AG08396 (cell line): ENCODE data around the gene TUBB2B.
"Not testable (repeated sequence)": the region's sequence is repeated elsewhere in the genome, so short reads cannot be mapped to it uniquely, and the experiment has no call there.

Experiments
- DNase-seq: peaks from one replicate; pipeline ENCODE4 v3.0.0; 2012; ENCODE audit warnings: low spot score, mixed read lengths

The TUBB2B gene

GRCh38 chr6:3258201-3258600 lies 30.7 kb upstream of the TUBB2B start:
- DNase-seq: no peak

GRCh38 chr6:3253597-3253961 lies 26.1 kb upstream of the TUBB2B start:
- no peak for DNase-seq

- DNase-seq: no peak
These were observed 25.6 kb upstream of the TUBB2B start for GRCh38 chr6:3252861-3253596.

- DNase-seq: no peak
These were observed 24.9 kb upstream of the TUBB2B start for GRCh38 chr6:3252369-3252768.

- peak; percentile 88 for DNase-seq
These were observed 24.2 kb upstream of the TUBB2B start for GRCh38 chr6:3251462-3252314.

GRCh38 chr6:3250231-3250675 lies 22.8 kb upstream of the TUBB2B start:
- no peak for DNase-seq

DNA sequence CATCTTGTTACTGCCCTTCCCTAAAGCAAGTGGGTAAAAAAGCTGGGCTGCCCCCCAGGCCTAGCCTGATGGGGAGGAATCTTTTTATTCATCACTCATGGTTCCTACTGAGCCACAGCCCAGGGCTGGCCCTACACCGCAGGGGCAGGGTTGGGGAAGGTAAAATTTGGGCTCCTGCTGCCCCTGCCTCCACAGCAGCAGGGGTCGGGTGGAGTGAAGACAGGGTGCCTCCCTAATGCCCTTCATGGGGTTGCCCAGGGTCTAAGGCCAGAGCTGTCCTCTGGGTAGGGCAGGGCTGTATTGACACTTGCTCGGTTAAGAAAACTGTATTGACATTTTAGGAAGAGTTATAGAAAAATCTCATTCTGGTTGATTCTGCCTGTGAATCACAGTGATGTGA lies 22.4 kb upstream of the TUBB2B start:
- DNase-seq: no peak

DNA sequence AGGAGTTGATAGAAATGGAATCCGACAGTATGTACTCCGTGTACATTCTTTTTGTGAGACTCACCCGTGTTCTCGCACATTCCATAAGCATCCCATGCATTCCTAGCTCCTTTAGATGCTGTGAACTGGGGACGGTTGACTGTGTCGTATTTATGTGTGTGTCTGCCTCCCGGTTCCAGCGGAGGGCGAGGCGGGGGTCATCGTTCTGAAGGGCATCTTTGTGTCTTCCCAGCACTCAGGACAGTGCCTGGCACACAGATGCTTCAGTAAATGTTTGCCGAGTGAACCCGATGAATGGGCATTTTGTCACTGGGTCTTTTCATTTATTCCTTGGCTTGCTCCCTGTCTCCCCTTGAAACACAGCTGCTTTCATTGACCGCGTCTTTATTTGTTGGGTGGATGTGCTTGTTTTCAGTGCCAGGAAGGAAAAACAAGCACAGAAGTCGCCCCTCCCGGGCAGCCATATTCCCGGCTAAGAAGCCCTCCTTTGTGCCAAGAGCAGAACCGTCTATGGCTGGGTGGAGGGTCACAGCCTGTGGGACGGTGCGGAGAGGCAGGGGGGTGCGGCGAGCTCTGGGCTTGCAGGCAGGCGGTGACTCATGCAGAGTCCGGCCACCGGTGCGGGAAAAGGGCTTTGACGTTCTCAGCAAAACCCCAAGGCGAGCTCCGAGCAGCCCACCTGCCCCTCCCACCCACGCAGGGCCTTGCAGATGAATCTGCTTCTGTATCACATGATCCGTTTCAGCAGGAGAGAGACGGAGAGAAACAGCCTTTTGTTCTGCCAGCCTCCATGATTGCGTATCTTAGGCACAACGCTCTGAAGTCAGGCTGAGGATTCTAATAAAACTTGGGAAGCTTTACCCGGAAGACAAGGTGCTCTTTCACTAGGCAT lies 20.0 kb upstream of the TUBB2B start:
- DNase-seq: peak; percentile 86

DNA sequence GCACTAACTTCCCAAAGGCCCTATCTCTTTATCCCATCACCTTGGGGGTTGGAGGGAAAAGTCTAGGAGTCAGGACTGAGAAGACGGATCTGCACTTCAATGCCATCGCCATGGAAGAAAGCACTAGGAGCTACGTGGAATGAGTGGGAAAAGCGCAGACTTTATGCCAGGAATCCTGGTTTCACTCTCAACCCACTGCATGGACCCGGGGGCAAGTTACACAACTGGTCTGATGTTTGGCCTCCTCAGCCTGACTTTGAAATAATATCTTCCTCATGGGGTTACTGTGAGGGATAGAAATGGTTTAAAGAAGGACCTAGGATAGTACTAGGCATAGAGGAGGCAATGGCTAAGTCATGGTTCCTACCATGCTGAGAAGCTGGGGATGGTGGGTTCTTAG lies 17.8 kb upstream of the TUBB2B start:
- no peak for DNase-seq

DNA sequence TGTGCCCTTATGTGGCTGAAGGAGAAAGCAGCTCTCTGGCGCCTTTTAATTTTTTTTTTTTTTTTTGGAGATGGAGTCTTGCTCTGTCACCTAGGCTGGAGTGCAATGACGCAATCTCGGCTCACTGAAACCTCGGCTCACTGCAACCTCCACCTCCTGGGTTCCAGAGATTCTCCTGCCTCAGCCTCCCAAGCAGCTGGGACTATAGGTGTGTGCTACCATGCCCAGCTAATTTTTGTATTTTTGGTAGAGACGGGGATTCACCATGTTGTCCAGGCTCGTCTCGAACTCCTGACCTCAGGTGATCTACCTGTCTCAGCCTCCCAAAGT lies 17.3 kb upstream of the TUBB2B start:
- DNase-seq: not testable (repeated sequence)

DNA sequence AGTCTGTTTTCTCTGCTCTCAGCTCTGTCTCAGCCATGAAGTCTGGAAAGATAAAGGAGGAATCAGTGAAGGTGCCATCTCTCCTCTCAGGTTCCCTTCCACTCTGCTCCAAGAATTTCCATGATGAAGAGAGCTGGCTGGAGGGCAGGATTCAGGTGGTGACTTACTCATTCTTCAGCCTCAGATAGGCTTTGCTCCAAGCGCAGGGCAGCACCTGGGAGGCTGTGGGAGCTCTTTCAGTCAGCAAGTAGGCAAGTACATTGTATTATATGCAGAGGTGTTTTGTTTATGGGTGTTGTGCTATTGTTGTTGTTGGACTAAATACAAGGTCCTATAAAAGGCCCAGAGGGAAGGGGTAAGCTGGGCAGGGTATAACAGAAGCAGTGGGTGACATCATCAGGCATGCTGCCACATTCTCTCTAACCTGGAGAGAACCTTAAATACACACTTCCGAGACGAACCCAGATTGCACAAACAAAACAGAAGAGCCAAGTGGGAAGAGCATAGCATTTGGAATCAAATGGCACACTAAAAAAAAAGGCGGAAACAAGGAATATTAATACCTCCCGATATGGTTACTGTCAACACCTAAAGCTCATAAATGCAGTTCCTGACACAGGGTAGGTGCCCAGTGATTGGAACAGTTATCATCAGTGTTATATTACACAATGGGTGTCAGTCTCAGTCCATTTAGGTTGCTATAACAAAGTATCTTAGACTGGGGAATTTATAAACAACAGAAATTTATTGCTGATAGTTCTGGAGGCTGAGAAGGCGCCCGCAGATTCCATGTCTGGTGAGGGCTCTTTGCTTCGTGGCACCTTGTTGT lies 16.8 kb upstream of the TUBB2B start:
- DNase-seq: no peak

DNA sequence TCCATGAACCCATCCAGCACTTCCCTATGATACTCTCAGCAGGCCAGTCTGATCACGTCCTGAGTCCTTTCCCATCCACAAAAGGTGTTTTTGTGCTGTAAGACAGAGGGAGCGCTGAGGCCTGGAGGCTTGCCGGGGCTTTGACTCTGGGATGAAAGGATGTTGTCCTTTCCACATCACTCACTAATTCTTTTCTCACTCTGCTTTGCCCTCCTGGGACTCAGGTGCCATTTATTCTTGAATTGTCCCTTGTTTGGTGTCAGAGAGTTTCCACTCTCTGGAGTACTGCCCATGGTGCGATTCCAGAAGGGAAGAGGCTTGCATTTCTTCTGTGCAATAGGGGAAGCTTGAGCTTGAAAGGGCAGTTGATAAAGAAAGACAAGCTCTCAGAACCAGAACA lies 15.3 kb upstream of the TUBB2B start:
- no peak for DNase-seq

- DNase-seq: not testable (repeated sequence)
These were observed 14.3 kb upstream of the TUBB2B start for GRCh38 chr6:3241745-3242144.

DNA sequence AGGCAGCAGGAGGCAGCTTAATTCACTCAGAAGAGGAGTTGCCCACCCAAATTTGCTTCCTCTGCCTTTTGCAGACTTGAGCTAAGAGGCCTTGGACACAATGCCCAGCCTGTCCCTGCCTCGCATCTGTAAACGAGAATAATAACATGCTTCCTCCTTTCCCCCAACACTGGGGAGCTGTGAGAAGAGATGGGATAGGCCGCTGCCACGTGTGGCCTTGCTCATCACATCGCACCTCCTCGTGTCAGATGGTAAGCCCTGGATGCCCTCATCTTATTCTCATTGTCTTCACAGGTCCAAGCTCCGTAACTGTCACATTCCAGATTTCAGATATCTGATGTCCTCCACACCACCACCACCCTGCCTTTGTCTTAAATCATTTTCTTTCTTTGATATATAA lies 13.1 kb upstream of the TUBB2B start:
- no peak for DNase-seq

GRCh38 chr6:3239110-3239830 lies 11.8 kb upstream of the TUBB2B start:
- DNase-seq: no peak

- no peak for DNase-seq
These were observed 10.6 kb upstream of the TUBB2B start for GRCh38 chr6:3237761-3238662.

GRCh38 chr6:3236005-3236404 lies 8.6 kb upstream of the TUBB2B start:
- DNase-seq: no peak

DNA sequence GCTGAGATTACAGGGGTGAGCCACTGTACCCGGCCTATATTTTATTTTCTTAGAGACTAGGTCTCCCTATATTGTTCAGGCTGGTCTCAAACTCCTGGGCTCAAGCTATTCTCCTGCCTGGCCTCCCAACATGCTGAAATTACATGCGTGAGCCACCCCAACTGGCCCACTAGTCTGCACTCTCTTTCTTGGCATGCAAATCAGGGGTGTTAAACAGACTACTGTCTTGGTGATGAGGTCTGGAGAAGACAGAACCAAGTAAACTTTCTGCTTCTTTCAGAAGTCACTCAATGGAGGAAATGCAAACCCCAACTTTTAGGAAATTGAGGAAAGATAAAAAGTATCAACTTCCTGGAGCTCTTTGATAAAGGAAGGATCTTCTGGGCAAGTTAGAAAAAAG lies 8.0 kb upstream of the TUBB2B start:
- no peak for DNase-seq

DNA sequence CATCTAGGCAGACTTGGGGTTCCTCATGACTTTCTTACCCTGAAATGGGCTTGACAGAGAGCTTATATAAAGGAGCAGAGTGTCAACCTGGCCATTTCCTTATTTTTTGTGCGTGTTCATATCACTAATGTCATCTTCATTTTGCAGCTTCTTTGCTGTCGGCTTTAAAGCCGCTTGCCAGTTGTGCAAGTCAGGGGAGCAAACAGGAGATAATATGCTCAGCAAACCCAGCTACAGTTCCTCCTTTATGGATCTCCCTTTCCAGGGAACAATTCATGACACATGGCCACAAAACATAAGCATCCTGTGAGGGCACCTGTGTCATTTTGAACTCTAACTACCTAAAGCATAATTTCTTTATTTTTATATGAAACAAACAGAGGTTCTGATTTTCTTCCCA lies 6.5 kb upstream of the TUBB2B start:
- no peak for DNase-seq

DNA sequence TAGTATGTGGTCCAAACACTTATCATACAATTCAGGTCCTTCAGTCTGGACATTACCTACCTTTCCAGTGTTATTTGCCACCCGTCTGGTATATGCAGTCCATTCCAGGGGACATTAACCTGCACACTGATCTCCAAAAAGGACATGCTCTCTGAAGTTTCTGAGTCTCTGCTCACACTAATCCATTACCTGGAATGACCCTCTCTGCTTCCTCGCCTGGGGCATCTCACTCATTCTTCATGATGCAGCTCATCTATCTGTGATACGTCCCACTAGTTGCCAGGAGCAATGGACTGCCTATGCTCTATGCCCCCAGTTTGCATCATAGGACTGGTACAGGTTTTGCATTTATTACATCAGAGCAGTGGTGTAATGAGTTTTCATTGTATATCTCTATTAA lies 5.9 kb upstream of the TUBB2B start:
- DNase-seq: no peak
